Epithelial cell of esophagus (primary cell): ENCODE data around the gene RAB44.
"Not testable (repeated sequence)": the region's sequence is repeated elsewhere in the genome, so short reads cannot be mapped to it uniquely, and the experiment has no call there.

Experiments
- DNase-seq: peaks from one replicate; pipeline ENCODE4 v3.0.0; 2010; ENCODE audit warnings: low read depth
- H3K4me3 ChIP-seq: 2 replicates; pipeline ENCODE4 v1.5.1; 2011; ENCODE audit warnings: mild to moderate bottlenecking, low read length, control low read depth
- TF ChIP-seq, protein P1 (sequence below): IDR thresholded peaks from 2 replicates; pipeline ENCODE4 v1.5.1; 2011; ENCODE audit warnings: low read depth, mild to moderate bottlenecking, low read length, control low read depth, inconsistent platforms; ENCODE audit not compliant: insufficient read depth; ENCODE audit errors: missing control alignments

Gene RAB44, protein sequence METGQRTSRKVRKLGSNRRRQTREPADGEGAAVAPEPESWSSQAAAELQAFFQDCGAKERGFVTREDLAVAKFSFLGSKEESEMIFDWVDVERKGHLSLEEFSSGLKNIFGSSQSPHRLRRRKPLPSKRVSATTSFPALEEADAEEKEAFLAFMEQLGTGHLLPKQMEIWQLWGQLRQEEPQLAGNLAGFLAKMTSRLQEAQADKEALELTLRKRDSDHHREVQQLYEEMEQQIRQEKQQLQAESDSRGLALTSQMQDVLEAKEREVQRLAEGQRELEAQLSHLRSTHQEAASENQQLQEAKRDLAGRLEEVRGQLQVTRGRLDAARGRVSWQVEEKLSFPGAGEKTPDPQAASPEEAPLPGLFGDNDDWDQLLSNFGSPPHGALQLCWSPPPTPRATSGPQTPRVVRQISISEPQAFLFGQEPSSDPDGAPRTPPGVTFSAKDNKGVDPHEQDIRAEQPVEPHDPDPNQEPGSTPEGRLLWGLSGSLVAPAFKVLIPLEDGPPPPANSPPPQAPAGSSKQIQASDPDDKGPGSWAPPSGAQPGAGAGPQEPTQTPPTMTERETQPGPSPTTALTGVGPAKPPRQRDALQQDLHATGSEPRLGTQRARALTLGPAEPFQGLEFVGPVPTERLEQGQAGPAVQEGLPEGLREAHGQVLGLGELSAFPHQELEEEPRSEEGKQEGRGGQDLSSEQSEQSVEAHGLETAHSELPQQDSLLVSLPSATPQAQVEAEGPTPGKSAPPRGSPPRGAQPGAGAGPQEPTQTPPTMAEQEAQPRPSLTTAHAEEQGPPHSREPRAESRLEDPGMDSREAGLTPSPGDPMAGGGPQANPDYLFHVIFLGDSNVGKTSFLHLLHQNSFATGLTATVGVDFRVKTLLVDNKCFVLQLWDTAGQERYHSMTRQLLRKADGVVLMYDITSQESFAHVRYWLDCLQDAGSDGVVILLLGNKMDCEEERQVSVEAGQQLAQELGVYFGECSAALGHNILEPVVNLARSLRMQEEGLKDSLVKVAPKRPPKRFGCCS

DNA sequence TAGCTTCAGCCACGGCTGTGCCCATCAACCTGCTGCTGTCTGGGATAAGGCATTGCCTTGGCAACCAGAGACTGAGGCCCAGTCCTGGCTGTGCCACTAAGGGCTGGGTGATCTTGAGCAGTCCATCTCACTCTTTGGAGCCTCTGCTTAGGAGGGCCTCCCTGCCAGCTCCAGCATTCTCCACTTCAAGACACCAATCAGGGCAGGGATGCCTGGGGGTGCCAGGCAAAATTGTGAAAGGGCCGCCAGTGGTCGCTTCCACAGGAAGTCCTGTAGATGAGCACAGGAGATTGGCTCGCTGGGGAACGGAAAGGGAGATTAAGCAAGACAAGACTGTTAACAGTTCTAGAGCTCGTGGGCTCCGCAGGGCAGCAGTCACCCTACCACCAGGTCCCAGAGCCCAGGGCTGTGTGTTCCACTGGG lies at the start of gene RAB44:
TSS of gene RAB44 (plus strand) at position 346 of the 423 bp plus-strand sequence. CDS start 6,410 bp downstream, outside the sequence.
- no peak within 1 kb of the TSS for H3K4me3 ChIP-seq
- no peak for DNase-seq
- TF ChIP-seq, protein P1, sequence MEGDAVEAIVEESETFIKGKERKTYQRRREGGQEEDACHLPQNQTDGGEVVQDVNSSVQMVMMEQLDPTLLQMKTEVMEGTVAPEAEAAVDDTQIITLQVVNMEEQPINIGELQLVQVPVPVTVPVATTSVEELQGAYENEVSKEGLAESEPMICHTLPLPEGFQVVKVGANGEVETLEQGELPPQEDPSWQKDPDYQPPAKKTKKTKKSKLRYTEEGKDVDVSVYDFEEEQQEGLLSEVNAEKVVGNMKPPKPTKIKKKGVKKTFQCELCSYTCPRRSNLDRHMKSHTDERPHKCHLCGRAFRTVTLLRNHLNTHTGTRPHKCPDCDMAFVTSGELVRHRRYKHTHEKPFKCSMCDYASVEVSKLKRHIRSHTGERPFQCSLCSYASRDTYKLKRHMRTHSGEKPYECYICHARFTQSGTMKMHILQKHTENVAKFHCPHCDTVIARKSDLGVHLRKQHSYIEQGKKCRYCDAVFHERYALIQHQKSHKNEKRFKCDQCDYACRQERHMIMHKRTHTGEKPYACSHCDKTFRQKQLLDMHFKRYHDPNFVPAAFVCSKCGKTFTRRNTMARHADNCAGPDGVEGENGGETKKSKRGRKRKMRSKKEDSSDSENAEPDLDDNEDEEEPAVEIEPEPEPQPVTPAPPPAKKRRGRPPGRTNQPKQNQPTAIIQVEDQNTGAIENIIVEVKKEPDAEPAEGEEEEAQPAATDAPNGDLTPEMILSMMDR: no peak

DNA sequence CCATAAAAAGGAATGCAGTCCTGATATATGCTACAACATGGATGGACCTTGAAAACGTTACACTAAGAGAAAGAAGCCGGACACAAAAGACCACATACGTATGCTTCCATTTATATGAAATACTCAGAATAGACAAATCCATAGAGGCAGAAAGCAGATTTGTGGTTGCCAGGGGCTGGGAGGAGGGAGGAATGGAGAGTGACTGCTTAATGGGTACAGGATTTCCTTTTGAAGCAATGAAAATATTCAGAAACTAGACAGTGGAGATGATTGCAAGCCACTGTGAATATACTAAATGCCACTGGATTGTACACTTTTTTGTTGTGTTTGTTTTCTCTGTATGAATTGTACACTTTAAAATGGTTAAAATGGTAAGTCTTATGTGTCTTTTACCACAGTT lies 48.5 kb upstream of the RAB44 start:
- TF ChIP-seq, protein P1: no peak
- no peak overlapping the region for H3K4me3 ChIP-seq
- no peak for DNase-seq

DNA sequence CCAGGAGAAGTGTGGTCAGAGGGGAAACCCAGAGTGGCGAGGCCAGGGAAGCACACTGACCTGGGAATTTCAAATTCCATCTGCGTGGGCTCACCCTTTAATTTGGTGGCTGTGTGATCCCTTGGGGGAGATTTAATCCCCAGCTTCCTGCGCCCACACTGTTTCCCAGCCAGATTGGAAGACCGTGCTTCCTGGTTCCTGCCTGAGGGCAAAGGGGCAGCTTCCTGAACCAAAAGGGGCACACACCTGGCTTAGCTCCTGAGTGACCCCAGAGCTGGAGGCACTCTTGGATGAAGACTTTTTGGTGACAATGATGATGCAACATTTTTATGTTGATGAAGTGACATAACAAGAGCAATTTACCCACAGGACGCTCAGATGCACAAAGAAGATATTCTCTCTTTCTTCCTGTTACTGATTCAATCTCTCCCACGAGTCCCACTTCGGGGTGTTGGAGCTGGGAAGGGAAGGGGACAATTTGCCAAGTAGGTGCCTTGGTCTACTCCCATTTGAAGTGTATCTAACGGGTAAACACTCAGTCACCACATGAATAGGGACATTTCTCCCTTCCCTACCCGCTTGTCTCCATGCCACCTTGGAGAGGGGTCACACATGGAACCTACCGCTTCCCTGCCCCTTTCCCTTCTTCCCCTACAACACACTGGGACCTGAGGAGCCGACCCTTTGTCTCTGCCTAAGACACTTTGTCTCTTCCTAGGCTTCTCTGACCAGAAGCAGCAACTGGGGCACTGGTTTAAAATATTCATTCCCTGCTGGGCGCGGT lies 47.7 kb upstream of the RAB44 start:
- H3K4me3 ChIP-seq: no peak overlapping the region
- TF ChIP-seq, protein P1: no peak
- no peak for DNase-seq

DNA sequence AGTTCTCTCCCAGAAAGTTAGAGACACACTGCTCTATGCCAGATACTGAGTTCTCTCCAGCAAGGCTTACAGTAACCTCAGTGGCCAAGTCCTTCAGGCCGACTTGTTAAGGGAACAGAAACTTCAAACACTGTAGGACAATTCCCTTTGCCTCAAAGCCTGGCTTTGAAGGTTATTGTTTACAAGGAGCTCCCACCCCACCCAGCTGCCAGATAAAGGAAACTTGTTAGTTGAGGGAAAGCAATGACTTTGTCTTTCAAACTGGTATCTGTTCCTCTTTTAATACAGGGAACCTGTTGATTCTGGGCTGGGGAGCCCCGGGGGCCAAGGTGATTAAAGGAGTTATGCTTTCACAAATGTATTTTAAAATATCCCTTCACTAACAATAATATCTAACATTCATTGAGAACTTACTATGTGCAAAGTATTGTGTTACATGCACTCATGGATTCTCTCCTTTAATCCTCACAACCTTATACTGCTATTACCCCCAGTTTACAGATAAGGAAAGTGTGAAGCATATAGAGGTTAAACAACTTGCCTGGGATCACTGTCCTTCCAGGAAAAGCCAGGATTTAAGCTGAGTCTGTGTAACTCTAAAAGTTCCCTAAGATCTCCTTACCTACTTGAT lies 46.7 kb upstream of the RAB44 start:
- no peak overlapping the region for H3K4me3 ChIP-seq
- TF ChIP-seq, protein P1: no peak
- DNase-seq: no peak

DNA sequence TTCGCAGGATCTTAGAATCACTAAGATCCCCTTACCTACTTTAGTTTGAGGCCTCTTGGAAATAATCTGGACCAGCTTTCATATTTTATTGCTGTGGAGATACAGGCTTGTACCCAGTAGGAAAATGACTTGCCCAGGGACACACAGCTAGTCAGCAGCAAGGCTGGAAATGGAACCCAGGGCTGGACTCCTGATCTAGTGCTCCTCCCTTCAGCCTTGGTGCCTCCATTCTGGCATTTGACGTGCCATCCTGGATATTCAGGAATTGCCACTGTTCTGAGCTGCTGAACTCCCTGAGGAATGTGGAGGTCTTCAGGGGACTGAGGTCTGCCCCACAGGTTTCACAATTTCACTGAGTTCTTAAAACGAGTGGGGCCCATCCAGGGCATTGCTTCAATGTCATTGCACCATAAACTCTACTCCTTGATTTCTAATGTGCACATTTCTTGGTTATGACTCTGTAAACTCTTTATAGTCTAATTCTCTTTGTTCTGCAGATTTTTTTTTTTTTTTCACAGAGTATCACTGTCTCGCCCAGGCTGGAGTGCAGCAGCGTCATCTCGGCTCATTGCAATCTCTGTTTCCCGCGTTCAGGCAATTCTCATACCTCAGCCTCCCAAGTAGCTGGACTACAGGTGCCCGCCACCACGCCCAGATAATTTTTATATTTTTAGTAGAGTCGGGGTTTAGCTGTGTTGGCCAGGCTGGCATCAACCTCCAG lies 45.8 kb upstream of the RAB44 start:
- no peak overlapping the region for H3K4me3 ChIP-seq
- no peak for DNase-seq
- TF ChIP-seq, protein P1: no peak

DNA sequence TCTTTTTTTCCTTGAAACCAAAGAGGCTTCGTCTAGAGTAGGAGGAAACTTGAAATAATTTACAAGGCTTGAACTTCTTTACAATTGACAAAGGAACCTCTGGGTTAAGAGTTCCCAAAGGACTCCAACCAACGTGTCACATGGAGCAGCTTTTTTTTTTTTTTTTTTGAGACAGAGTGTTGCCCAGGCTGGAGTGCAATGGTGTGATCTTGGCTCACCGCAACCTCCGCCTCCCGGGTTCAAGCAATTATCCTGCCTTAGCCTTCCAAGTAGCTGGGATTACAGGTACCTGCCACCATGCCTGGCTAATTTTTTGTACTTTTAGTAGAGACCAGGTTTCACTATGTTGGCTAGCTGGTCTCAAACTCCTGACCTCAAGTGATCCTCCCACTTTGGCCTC lies 43.2 kb upstream of the RAB44 start:
- not testable (repeated sequence) for DNase-seq, H3K4me3 ChIP-seq
